Measurements from ENCODE around the gene PRELID1. TPM values are rescaled to one million over a fixed set of nuclear protein-coding genes. Genes with fewer than 3 reads are reported as not detected.
A peak's percentile ranks its signal among the peaks of the same experiment; 100 is the strongest.

The PRELID1 gene
- total RNA-seq, 1 donor from 2014 or later, result 27.6 TPM

GRCh38 chr5:177310757-177311391, 7.3 kb downstream of the PRELID1 start:
- intact Hi-C loops (cut with DNase I), result no loop called here
- ATAC-seq (ENCODE audit: poor library complexity), result no peak
- no peak for DNase-seq

- no peak for DNase-seq
- intact Hi-C loops (cut with DNase I), result no loop called here
- peak; percentile 1 for ATAC-seq (ENCODE audit: poor library complexity)
These were observed 7.8 kb downstream of the PRELID1 start for GRCh38 chr5:177311392-177311722.

GRCh38 chr5:177311723-177312648, 8.4 kb downstream of the PRELID1 start, which contains the start of gene MXD3:
Gene MXD3, minus strand, starts transcription at chr5:177311898. Its CDS starts 68 bp downstream, at chr5:177311830.
- intact Hi-C loops (cut with DNase I), result no loop called here
- ATAC-seq (ENCODE audit: poor library complexity) (peak; percentile 94), DNase-seq (peak; percentile 98)

- DNase-seq (no peak), ATAC-seq (ENCODE audit: poor library complexity) (no peak)
- intact Hi-C loops (cut with DNase I), result no loop called here
These were observed 9.1 kb downstream of the PRELID1 start for GRCh38 chr5:177312649-177313181.

- no peak for DNase-seq
- intact Hi-C loops (cut with DNase I), result no loop called here
- no peak for ATAC-seq (ENCODE audit: poor library complexity)
These were observed 10.1 kb downstream of the PRELID1 start for GRCh38 chr5:177313561-177314259.

- DNase-seq, result no peak
- intact Hi-C loops (cut with DNase I), result no loop called here
These were observed 11.1 kb downstream of the PRELID1 start for GRCh38 chr5:177314376-177315342.

GRCh38 chr5:177315411-177315810, 11.8 kb downstream of the PRELID1 start:
- no peak for ATAC-seq (ENCODE audit: poor library complexity)
- intact Hi-C loops (cut with DNase I), result no loop called here
- DNase-seq, result no peak

More at GRCh38 chr5:177314376-177315342, 11.1 kb downstream of the PRELID1 start:
- ATAC-seq (ENCODE audit: poor library complexity), result no peak

GRCh38 chr5:177316005-177316404, 12.4 kb downstream of the PRELID1 start:
- intact Hi-C loops (cut with DNase I), result no loop called here
- ATAC-seq (ENCODE audit: poor library complexity) (no peak), DNase-seq (no peak)

- intact Hi-C loops (cut with DNase I), result no loop called here
- ATAC-seq (ENCODE audit: poor library complexity) (peak; percentile 69), DNase-seq (peak; percentile 79)
These were observed 14.4 kb downstream of the PRELID1 start for GRCh38 chr5:177317959-177318377.

- DNase-seq (no peak), ATAC-seq (ENCODE audit: poor library complexity) (no peak)
- intact Hi-C loops (cut with DNase I), result no loop called here
These were observed 16.5 kb downstream of the PRELID1 start for GRCh38 chr5:177319913-177320588.

- DNase-seq, result no peak
- intact Hi-C loops (cut with DNase I), result no loop called here
- no peak for ATAC-seq (ENCODE audit: poor library complexity)
These were observed 17.3 kb downstream of the PRELID1 start for GRCh38 chr5:177320879-177321278.

- intact Hi-C loops (cut with DNase I), result no loop called here
- DNase-seq, result no peak
- ATAC-seq (ENCODE audit: poor library complexity), result no peak
These were observed 22.3 kb downstream of the PRELID1 start for GRCh38 chr5:177325868-177326381.

- DNase-seq (peak; percentile 71), ATAC-seq (ENCODE audit: poor library complexity) (peak; percentile 72)
- intact Hi-C loops (cut with DNase I), result no loop called here
These were observed 24.2 kb downstream of the PRELID1 start for GRCh38 chr5:177327539-177328522.

GRCh38 chr5:177328545-177329231, 25.1 kb downstream of the PRELID1 start:
- no peak for DNase-seq
- no peak for ATAC-seq (ENCODE audit: poor library complexity)

GRCh38 chr5:177329883-177330282, 26.3 kb downstream of the PRELID1 start:
- intact Hi-C loops (cut with DNase I), result no loop called here
- no peak for DNase-seq
- ATAC-seq (ENCODE audit: poor library complexity), result no peak

More at GRCh38 chr5:177328545-177329231, 25.1 kb downstream of the PRELID1 start:
- intact Hi-C loops (cut with DNase I), result no loop called here
